H9 (cell line): ENCODE measurements around the gene PPP1CA. TPM values are rescaled to one million over a fixed set of nuclear protein-coding genes. Genes with fewer than 3 reads are reported as not detected.

ENCODE experiments used
- DNase-seq: peaks from one replicate; pipeline ENCODE4 v3.0.0-alpha.2; 2017
- H2AFZ ChIP-seq: one replicate; pipeline ENCODE4 v1.6.1; 2013; ENCODE audit warnings: mild to moderate bottlenecking, low read length, control low read depth, moderate library complexity
- H2AK5ac ChIP-seq: 2 replicates; pipeline ENCODE4 v1.6.1; 2013; ENCODE audit warnings: low read length, control low read depth, mixed read lengths; ENCODE audit not compliant: insufficient read length
- H2BK120ac ChIP-seq: one replicate; pipeline ENCODE4 v1.6.1; 2013; ENCODE audit warnings: low read depth, mild to moderate bottlenecking, low read length, control low read depth, inconsistent platforms; ENCODE audit not compliant: poor library complexity, severe bottlenecking
- H2BK12ac ChIP-seq: 2 replicates; pipeline ENCODE4 v1.6.1; 2013; ENCODE audit warnings: low read length, control low read depth, mixed read lengths, low read depth; ENCODE audit not compliant: insufficient read length
- H2BK15ac ChIP-seq: 2 replicates; pipeline ENCODE4 v1.6.1; 2013; ENCODE audit warnings: low read depth, low read length, control low read depth
- H2BK20ac ChIP-seq: one replicate; pipeline ENCODE4 v1.6.1; 2013; ENCODE audit warnings: low read depth, mild to moderate bottlenecking, low read length, control low read depth, inconsistent platforms; ENCODE audit not compliant: poor library complexity, severe bottlenecking
- H2BK5ac ChIP-seq: 2 replicates; pipeline ENCODE4 v1.6.1; 2013; ENCODE audit warnings: low read length, control low read depth, mixed read lengths; ENCODE audit not compliant: insufficient read length
- H3K14ac ChIP-seq: 2 replicates; pipeline ENCODE4 v1.6.1; 2013; ENCODE audit warnings: low read length, control low read depth; ENCODE audit not compliant: insufficient read depth
- H3K18ac ChIP-seq: 2 replicates; pipeline ENCODE4 v1.6.1; 2013; ENCODE audit warnings: low read depth, mild to moderate bottlenecking, mixed read lengths, low read length, control low read depth; ENCODE audit not compliant: insufficient read length
- H3K23ac ChIP-seq: 2 replicates; pipeline ENCODE4 v1.6.1; 2013; ENCODE audit warnings: low read length, control low read depth, mixed read lengths, low read depth; ENCODE audit not compliant: insufficient read length
- H3K23me2 ChIP-seq: 2 replicates; pipeline ENCODE4 v1.6.1; 2013; ENCODE audit warnings: low read depth, mild to moderate bottlenecking, mixed read lengths, low read length, control low read depth; ENCODE audit not compliant: insufficient read length, poor library complexity, severe bottlenecking
- H3K27ac ChIP-seq: 2 replicates; pipeline ENCODE4 v1.5.1; 2013; ENCODE audit warnings: low read length, control low read depth, mixed read lengths, low read depth; ENCODE audit not compliant: insufficient read length
- H3K27me3 ChIP-seq: 2 replicates; pipeline ENCODE4 v1.6.1; 2013; ENCODE audit warnings: low read length, control low read depth, inconsistent platforms; ENCODE audit not compliant: insufficient read depth
- H3K4ac ChIP-seq: 2 replicates; pipeline ENCODE4 v1.6.1; 2013; ENCODE audit warnings: low read depth, mild to moderate bottlenecking, control low read depth, inconsistent platforms, low read length, moderate library complexity
- H3K4me1 ChIP-seq: 2 replicates; pipeline ENCODE4 v1.6.1; 2013; ENCODE audit warnings: low read length, control low read depth, inconsistent platforms; ENCODE audit not compliant: insufficient read depth
- H3K4me2 ChIP-seq: 2 replicates; pipeline ENCODE4 v1.6.1; 2013; ENCODE audit warnings: low read length, control low read depth, mixed read lengths; ENCODE audit not compliant: insufficient read length, insufficient read depth
- H3K56ac ChIP-seq: 2 replicates; pipeline ENCODE4 v1.6.1; 2013; ENCODE audit warnings: low read depth, mild to moderate bottlenecking, mixed read lengths, low read length, control low read depth; ENCODE audit not compliant: insufficient read length
- H3K79me1 ChIP-seq: 2 replicates; pipeline ENCODE4 v1.6.1; 2013; ENCODE audit warnings: low read depth, mild to moderate bottlenecking, moderate library complexity, low read length, control low read depth, inconsistent platforms; ENCODE audit not compliant: insufficient read depth, poor library complexity, severe bottlenecking
- H3K79me2 ChIP-seq: 2 replicates; pipeline ENCODE4 v1.6.1; 2013; ENCODE audit warnings: low read length, control low read depth, inconsistent platforms; ENCODE audit not compliant: insufficient read depth
- H3K9ac ChIP-seq: 2 replicates; pipeline ENCODE4 v1.6.1; 2013; ENCODE audit warnings: low read length, control low read depth, mixed read lengths; ENCODE audit not compliant: insufficient read length; ENCODE audit errors: extremely low read depth
- H3K9me3 ChIP-seq: one replicate; pipeline ENCODE4 v1.6.1; 2013; ENCODE audit warnings: low read depth, low read length, inconsistent platforms; ENCODE audit not compliant: control insufficient read depth
- H3T11ph ChIP-seq: one replicate; pipeline ENCODE4 v1.6.1; 2013; ENCODE audit warnings: mild to moderate bottlenecking, low read length, control low read depth, inconsistent platforms
- H4K20me1 ChIP-seq: one replicate; pipeline ENCODE4 v1.6.1; 2013; ENCODE audit not compliant: control insufficient read depth, insufficient read length, insufficient read depth
- H4K5ac ChIP-seq: 2 replicates; pipeline ENCODE4 v1.6.1; 2013; ENCODE audit warnings: low read depth, mild to moderate bottlenecking, mixed read lengths, low read length, control low read depth; ENCODE audit not compliant: insufficient read length
- H4K8ac ChIP-seq: replicated peaks from 2 replicates; pipeline ENCODE4 v1.6.1; 2013; ENCODE audit warnings: low read length, control low read depth, mixed read lengths, low read depth; ENCODE audit not compliant: insufficient read length
- H4K91ac ChIP-seq: 2 replicates; pipeline ENCODE4 v1.6.1; 2013; ENCODE audit warnings: low read depth, mild to moderate bottlenecking, moderate library complexity, mixed read lengths, low read length, control low read depth; ENCODE audit not compliant: insufficient read length
- H3K27ac Mint-ChIP-seq, 3 experiments: 2 replicates in 2 of 3; 3 replicates in 1 of 3; pipeline ENCODE4 v1.8.0; 2020 to 2021; ENCODE audit warnings: mixed read lengths in 3 of 3, mild to moderate bottlenecking in 1 of 3, moderate library complexity in 1 of 3
- H3K27me3 Mint-ChIP-seq: 2 replicates; pipeline ENCODE4 v1.8.0; 2021; ENCODE audit warnings: low read depth, mild to moderate bottlenecking, moderate library complexity, mixed read lengths
- H3K36me3 Mint-ChIP-seq, 3 experiments: 2 replicates in 2 of 3; 3 replicates in 1 of 3; pipeline ENCODE4 v1.8.0; 2020 to 2021; ENCODE audit warnings: low read depth in 3 of 3, mixed read lengths in 3 of 3; ENCODE audit not compliant: insufficient read depth in 1 of 3
- H3K4me1 Mint-ChIP-seq, 2 experiments: 2 replicates each; pipeline ENCODE4 v1.8.0; 2020; ENCODE audit warnings: mixed read lengths in 2 of 2
- H3K4me3 Mint-ChIP-seq, 2 experiments: 2 replicates in 1 of 2; 3 replicates in 1 of 2; pipeline ENCODE4 v1.8.0; 2020 to 2021; ENCODE audit warnings: mild to moderate bottlenecking in 2 of 2, mixed read lengths in 2 of 2, moderate library complexity in 1 of 2
- H3K9me3 Mint-ChIP-seq, 2 experiments: 2 replicates in 1 of 2; 3 replicates in 1 of 2; pipeline ENCODE4 v1.8.0; 2020; ENCODE audit warnings: mild to moderate bottlenecking in 2 of 2, mixed read lengths in 2 of 2, moderate library complexity in 1 of 2
- CTCF ChIP-seq: fragments of 200-600 bp; sonication (generic); conservative IDR thresholded peaks from 3 replicates; pipeline ENCODE4 v1.8.0; 2021; ENCODE audit warnings: antibody characterized with exemption, mild to moderate bottlenecking
- WGBS: extraction: QIAGEN DNeasy Blood & Tissue Kit; methylation state at CpG from one replicate; pipeline ENCODE4 v1.1.7; 2013; ENCODE audit warnings: missing lambda C conversion rate, low lambda C conversion rate, mixed read lengths; ENCODE audit not compliant: insufficient read length; ENCODE audit errors: extremely low coverage; 5-methylcytosine and 5-hydroxymethylcytosine counted together
- total RNA-seq: library from RNA; stranded (reverse); gene quantifications from 2 replicates; pipeline ENCODE4 v1.2.1, GENCODE V29; 2021

The PPP1CA gene
- total RNA-seq, 1 experiment from 2014 or later: 205 TPM

GRCh38 chr11:67389477-67389876 lies 12.2 kb downstream of the PPP1CA start:
- no CpG with 5 or more reads among the region's 6 CpGs for WGBS
- peak overlapping the region in 1 of 3 experiments; percentile 4; a peak in 2 of 7 replicates for H3K27ac Mint-ChIP-seq
- H3K27ac ChIP-seq: no peak overlapping the region
- H3K23me2 ChIP-seq: peaks cover 13% of the 10 kb centered on the region
- H3K56ac ChIP-seq: no peak overlapping the region
- H4K8ac ChIP-seq: no peak overlapping the region
- TF ChIP-seq CTCF: peak; percentile 76
- H2BK5ac ChIP-seq: no peak overlapping the region
- DNase-seq: peak; percentile 79
- H3K4me3 Mint-ChIP-seq: peak overlapping the region; percentile 50 to 71
- H3K79me2 ChIP-seq: no peaks in the 10 kb centered on the region
- peaks cover 7 to 12% (median 11%) of the 10 kb centered on the region in 3 experiments for H3K36me3 Mint-ChIP-seq
- no peaks in the 10 kb centered on the region for H3K9me3 ChIP-seq
- H2BK12ac ChIP-seq: no peak overlapping the region
- H4K5ac ChIP-seq: no peak overlapping the region
- H3K9me3 Mint-ChIP-seq: no peaks in the 10 kb centered on the region; a peak in 1 of 5 replicates
- H4K20me1 ChIP-seq: no peaks in the 10 kb centered on the region
- no peak overlapping the region for H3K14ac ChIP-seq
- H3K79me1 ChIP-seq: no peaks in the 10 kb centered on the region
- H2AK5ac ChIP-seq: no peak overlapping the region
- no peak overlapping the region for H2BK20ac ChIP-seq
- no peak overlapping the region for H3K9ac ChIP-seq
- no peaks in the 10 kb centered on the region; the same call in 1 of the 2 replicates for H3K4me1 ChIP-seq
- H2AFZ ChIP-seq: no peak overlapping the region
- no peak overlapping the region for H3T11ph ChIP-seq
- peaks cover 15% of the 10 kb centered on the region for H3K27me3 Mint-ChIP-seq
- no peak overlapping the region for H2BK15ac ChIP-seq
- no peak overlapping the region for H3K4ac ChIP-seq
- H3K23ac ChIP-seq: no peak overlapping the region
- H2BK120ac ChIP-seq: no peak overlapping the region
- no peak overlapping the region for H4K91ac ChIP-seq
- H3K27me3 ChIP-seq: no peaks in the 10 kb centered on the region; the same call in 1 of the 2 replicates
- no peak overlapping the region for H3K4me2 ChIP-seq
- H3K4me1 Mint-ChIP-seq: peaks cover 21 to 30% of the 10 kb centered on the region in 2 experiments
- H3K18ac ChIP-seq: no peak overlapping the region
